Gastroesophageal sphincter (tissue), 3 donors: ENCODE measurements around the gene KDM4C.

Experiments used
- EP300 ChIP-seq: sonication (generic); formaldehyde crosslinking; IDR thresholded peaks from one replicate; pipeline ENCODE4 v1.6.1; 2017; ENCODE audit warnings: antibody characterized with exemption, mild to moderate bottlenecking
- POLR2A ChIP-seq, 2 donors: fragments of 450-650 bp; IDR thresholded peaks; one replicate each; pipeline ENCODE4 v1.6.1; 2017; ENCODE audit warnings: antibody characterized with exemption in 2 of 2, mild to moderate bottlenecking in 2 of 2, moderate library complexity in 1 of 2
- POLR2AphosphoS5 ChIP-seq: sonication (generic); formaldehyde crosslinking; IDR thresholded peaks from one replicate; pipeline ENCODE4 v1.6.1; 2017; ENCODE audit warnings: antibody characterized with exemption
- TF ChIP-seq, protein P1 (sequence below), 4 experiments: fragments of 200-600 bp in 2 of 4; fragments of 450-650 bp in 2 of 4; sonication (generic) in 1 of 4; IDR thresholded peaks; one replicate each; pipeline ENCODE4 v1.5.1; 2017 to 2019; ENCODE audit warnings: antibody characterized with exemption in 4 of 4, mild to moderate bottlenecking in 2 of 4, moderate library complexity in 2 of 4

GRCh38 chr9:6938873-6939272 is 181.1 kb downstream of the KDM4C start:
- TF ChIP-seq, protein P1, sequence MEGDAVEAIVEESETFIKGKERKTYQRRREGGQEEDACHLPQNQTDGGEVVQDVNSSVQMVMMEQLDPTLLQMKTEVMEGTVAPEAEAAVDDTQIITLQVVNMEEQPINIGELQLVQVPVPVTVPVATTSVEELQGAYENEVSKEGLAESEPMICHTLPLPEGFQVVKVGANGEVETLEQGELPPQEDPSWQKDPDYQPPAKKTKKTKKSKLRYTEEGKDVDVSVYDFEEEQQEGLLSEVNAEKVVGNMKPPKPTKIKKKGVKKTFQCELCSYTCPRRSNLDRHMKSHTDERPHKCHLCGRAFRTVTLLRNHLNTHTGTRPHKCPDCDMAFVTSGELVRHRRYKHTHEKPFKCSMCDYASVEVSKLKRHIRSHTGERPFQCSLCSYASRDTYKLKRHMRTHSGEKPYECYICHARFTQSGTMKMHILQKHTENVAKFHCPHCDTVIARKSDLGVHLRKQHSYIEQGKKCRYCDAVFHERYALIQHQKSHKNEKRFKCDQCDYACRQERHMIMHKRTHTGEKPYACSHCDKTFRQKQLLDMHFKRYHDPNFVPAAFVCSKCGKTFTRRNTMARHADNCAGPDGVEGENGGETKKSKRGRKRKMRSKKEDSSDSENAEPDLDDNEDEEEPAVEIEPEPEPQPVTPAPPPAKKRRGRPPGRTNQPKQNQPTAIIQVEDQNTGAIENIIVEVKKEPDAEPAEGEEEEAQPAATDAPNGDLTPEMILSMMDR (IDR thresholded peaks at IDR 0.05), result no peak
- TF ChIP-seq POLR2A (IDR thresholded peaks at IDR 0.05), result no peak
- TF ChIP-seq EP300, result no peak
- TF ChIP-seq POLR2AphosphoS5, result no peak
